ENCODE measurements around the gene NAPG.
"Not testable (repeated sequence)": the region's sequence is repeated elsewhere in the genome, so short reads cannot be mapped to it uniquely, and the experiment has no call there.

Gene NAPG

GRCh38 chr18:10514082-10514481, 11.7 kb upstream of the NAPG start:
- peak in 10 of 56 donors; percentile 11 to 47 (median 27) for DNase-seq

- no peak for DNase-seq
These were observed 11.2 kb upstream of the NAPG start for GRCh38 chr18:10514601-10515000.

GRCh38 chr18:10515456-10515855, 10.4 kb upstream of the NAPG start:
- peak in 1 of 56 donors; percentile 22 for DNase-seq

DNA sequence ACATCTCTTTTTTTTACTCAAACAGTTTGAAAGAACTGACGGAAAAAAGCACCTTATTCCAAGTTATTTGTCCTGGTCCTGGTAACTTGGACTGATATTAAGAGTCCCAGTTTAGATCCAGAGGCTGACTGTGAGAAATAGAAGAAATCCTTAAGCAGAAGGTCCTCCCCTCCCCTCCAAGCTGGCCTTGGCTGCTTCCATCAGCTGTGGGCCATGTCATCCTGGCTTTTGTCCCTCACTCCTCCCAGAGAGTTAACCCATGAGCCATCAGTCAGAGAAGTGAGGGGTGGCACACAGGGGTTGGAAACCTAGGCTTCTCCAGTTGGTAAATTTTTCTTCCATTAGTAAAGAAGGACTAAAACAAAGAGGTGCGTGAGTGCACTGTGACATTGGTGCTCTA, 9.7 kb upstream of the NAPG start:
- no peak for DNase-seq

DNA sequence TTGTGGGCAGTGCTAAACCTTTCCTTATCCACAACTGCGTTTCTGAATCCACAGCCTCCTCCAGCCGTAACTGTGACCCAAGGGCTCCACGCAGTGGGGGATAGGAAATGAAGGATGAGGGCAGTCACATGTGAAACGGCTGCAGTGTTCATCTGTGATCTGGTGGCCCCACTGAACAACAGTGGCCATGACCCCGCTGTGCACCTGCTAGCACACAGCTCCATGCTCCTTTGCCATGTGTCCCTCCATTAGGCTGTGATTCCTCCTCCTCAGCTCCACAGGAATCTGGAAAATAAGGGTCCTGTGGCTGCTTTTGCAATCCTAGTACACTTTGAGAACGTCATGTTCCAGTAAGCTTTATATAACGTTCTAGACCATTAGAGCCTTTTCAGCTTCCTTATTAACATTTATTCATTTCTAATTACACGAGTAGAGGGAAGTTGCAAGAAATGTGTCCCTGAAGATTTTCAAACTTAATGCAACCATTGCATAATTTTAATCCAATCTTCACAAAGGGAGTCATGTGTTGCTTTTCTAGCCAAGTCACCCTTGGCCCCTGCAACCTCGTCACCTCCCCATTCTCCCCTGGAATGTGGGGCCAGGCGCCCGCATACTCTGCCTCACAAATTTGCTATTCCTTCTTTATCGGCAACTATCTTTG, 7.1 kb upstream of the NAPG start:
- peak in 51 of 56 donors; percentile 24 to 88 (median 64) for DNase-seq

DNA sequence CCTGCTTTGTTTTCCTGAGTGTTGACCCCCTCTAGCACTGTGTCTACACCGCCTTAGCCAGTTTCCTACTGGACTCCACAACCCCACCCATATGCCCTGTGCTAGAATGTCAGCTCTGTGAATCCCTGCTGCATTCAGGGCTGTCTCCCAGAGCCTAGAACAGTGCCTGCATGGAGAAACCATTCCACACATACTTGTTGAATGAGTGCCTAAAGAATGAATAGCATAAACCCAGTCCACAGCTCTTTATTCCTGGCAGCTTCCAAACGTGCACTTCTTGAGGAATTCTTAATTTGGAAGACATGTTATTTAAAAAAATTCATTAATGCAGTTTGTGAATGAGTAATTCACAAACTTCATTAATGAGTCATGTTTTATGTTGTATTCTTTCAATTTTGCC, 6.5 kb upstream of the NAPG start:
- no peak for DNase-seq

- peak in 49 of 56 donors; percentile 14 to 86 (median 66) for DNase-seq
These were observed 5.6 kb upstream of the NAPG start for GRCh38 chr18:10519999-10520935.

- DNase-seq: no peak
These were observed 4.3 kb upstream of the NAPG start for GRCh38 chr18:10521566-10521965.

GRCh38 chr18:10522574-10522973, 3.3 kb upstream of the NAPG start:
- no peak for DNase-seq

- no peak for DNase-seq
These were observed 2.3 kb upstream of the NAPG start for GRCh38 chr18:10523544-10523943.

- peak in 1 of 56 donors; percentile 45 for DNase-seq
These were observed 1.1 kb upstream of the NAPG start for GRCh38 chr18:10524507-10525370.

GRCh38 chr18:10525371-10525691, 496 bp upstream of the NAPG start:
- no peak for DNase-seq

GRCh38 chr18:10526561-10526949, 728 bp downstream of the NAPG start:
- no peak for DNase-seq

GRCh38 chr18:10528439-10528838, 2.6 kb downstream of the NAPG start:
- DNase-seq: no peak

DNA sequence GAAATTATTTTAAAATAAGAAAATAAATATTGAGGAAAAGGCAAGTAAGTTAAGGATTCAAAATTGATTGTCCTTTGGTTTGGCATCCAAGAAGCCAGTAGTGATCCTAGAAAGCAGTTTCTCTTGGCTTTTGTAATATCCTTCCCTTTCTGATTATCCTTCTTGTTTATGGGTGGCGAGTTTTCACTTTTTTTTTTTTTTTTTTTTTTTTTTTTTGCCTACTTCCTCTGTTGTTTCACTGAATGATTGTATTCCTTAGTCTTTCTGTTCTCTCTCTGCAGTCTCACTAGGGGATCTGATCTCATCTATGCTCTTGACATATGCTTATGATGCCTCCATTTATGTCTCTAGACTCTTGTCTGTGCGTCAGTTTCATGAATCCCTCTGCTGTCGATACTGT, 4.2 kb downstream of the NAPG start:
- no peak for DNase-seq

DNA sequence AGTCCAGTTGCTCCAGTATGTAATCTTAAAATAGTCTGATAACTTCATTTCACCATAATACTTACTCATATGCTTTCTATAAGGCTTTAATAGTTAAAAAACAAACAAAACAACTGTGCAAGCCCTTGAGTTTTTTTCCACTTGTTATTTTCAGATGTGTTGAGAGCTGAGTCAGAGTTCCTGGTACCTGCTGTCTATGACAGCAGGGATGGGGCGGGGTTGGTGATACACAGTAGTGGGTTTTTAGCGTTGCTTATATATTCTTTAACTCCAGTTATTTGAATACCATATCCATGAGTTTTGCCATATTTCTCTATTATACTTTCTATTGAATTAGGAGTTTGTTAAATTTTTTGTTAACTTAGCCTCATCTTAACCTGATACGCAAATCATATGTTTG, 5.0 kb downstream of the NAPG start:
- no peak for DNase-seq

GRCh38 chr18:10533111-10533510, 7.3 kb downstream of the NAPG start:
- no peak for DNase-seq

GRCh38 chr18:10536280-10536679, 10.5 kb downstream of the NAPG start:
- no peak for DNase-seq

GRCh38 chr18:10537765-10538164, 11.9 kb downstream of the NAPG start:
- DNase-seq: no peak

GRCh38 chr18:10539124-10539523, 13.3 kb downstream of the NAPG start:
- DNase-seq: not testable (repeated sequence)

DNA sequence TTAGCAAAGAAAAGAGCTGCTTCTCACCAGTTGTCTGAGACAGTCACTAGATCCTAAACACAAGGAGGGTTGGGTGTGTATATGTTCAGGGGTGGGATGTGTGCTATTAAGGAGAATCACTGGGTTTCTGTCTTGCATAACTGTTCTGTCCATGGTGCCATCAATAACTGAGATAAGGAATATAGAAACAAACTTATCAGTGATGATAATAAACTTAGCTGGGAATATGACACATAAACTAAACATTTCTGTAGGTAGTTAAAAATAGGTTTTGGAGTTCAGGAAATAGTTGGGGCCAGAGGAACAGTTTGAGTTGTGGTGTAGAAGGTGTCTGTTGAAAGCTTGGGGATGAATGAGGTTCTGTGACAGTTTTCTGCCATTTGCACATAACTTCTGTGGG, 17.4 kb downstream of the NAPG start:
- no peak for DNase-seq

All from amygdala (tissue), 56 donors.